AML-193 (cell line): ENCODE measurements around the gene AKNA.

Experiments used
- DNase-seq, 2 experiments: peaks; one replicate each; lab custom pipeline; 2025; lab: John Stamatoyannopoulos, UW

Gene AKNA

GRCh38 chr9:114387680-114388356 lies at the start of gene AKNA:
Gene AKNA, minus strand, starts transcription at chr9:114387982. Its CDS starts 6,649 bp downstream, at chr9:114381333.
- peak; percentile 58 to 59 for DNase-seq

DNA sequence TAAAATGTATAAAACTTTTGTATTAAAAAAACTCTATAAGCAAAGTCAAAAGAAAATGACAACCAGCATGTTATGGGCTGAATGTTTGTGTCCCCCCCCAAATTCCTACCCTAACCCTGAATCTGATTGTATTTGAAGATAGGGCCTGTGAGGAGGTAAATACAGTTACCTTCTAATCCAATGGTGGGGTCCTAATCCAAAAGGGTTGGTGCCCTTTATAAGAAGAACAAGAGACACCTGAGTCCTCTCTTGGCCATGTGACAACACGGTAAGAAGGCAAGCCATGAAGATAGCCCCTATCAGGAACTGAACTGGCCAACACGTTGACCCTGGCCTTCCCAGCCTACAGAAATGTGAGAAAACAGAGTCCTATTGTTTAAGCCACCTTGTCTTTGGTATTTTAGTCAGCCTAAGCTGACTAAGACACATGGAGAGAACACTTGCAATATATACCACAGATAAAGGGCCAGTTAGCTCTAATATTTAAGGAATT lies 49.7 kb upstream of the AKNA start:
- no peak for DNase-seq

DNA sequence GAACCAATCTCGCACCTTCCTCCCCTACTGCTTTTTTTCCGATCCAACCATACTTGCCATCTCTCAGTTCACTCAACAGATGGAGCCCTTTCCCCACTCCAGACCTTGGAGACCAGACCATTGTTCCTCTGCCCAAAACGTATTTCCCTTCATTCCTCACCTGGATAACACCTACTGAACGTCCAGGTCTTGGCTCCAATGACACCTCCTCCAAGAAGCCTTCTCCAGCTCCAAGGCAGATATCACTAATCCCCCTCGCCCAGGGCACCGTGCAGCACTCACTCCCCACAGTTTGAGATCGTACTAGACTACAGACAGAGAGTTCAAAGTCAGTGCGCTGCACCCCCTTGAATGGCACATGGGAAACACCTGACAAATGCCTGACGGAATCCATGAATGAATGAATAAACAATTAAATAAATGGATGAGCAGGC lies 47.1 kb upstream of the AKNA start:
- DNase-seq, result peak; percentile 22 to 29

DNA sequence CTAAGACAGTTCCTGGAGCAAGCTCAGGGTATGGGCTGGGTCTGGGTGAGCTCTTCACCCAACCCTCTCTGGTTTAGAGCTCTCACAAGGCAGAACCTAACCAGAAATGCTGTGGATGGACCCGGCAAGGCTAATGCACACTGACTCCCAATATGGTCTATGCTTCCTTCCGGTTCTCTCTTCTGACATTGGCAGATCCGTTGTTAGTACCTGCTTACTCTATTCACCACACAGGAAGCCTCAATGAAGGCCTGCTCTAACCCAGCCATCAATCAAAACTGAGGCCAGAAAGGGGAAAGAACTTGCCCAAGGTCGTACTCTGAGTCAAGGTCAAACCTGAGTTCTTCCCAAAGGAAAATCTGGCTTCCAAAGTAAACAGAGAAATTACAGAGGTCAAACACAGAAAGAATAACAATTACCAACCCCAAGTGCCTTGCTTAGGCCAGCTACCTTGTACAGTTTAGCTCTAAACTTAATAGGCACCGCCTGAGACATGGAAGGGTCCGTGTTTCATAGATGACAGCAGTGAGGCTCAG lies 46.0 kb upstream of the AKNA start:
- DNase-seq, result no peak

GRCh38 chr9:114433086-114433485 lies 45.3 kb upstream of the AKNA start:
- no peak for DNase-seq

DNA sequence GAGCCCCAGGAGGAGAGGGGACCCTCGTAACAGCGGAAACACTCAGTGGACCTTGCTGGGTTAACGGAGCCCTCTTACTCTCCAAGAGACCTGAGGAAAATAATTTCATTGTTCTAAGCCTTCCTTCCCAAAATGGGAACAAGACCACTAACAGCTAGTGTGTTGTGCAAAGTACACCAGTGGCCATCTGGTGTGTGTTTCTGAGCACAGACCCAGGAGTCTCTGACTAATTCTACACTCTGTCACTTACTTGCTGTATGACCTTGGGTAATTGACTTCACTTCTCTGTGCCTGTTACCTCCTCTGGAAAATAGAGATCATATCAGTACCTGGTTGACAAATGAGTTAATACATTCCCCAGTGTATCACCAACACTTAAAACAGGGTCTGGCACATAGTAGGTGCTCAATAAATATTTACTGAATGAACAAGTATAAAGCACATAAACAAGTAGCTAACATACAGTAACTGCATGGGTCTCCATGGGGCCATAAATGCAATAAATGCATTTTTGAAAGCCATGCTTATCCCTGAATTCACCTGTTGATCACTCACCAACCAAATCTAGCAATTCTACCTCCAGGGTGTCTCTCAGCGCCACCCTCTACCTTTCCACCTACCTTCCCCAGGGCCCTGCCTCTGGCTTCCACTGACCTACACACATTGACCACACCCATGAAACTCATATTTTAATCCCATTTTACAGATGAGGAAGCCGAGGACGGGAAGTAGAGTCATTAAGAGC lies 44.7 kb upstream of the AKNA start:
- no peak for DNase-seq

DNA sequence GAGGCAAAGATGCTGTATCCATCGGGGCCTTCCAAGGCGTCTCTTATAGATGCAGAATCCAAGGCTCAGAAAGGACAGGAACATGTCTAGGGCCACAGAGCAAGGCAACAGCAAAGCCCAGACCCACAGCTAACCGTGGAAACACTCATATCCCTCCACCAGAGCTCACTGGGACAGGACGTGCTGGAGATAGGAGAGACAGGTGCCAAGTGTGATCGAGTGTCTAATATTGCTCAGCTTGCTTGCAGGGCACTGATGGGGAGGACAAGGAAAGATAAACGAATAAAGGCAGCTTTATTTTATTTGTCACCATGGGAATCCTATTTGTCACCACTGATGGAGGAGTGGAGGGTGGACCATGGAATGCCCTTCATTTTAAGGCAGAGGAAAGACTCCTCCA lies 44.0 kb upstream of the AKNA start:
- DNase-seq, result no peak

- no peak for DNase-seq
Measured at GRCh38 chr9:114431003-114431402, 43.2 kb upstream of the AKNA start.

GRCh38 chr9:114430457-114430856 lies 42.7 kb upstream of the AKNA start:
- no peak for DNase-seq

DNA sequence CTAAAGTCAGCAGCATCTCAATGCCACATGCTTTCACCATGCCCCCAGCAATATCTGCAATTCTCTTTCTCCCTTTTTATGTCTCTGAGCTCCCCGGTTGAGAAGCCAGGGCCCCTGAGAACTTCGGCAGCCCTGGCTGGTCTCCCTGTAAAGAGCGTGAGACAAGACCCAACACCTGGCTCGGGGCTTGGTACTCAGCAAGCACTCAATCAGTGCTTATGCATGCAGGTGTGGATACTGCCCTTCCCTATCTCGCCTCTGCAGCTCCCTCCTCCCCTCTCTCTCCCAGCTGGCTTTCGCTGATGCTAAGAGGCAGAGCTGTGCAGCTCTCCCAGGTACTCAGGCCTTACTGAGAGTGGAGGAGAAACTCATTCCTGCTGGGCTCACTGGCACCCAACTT lies 41.7 kb upstream of the AKNA start:
- no peak for DNase-seq

DNA sequence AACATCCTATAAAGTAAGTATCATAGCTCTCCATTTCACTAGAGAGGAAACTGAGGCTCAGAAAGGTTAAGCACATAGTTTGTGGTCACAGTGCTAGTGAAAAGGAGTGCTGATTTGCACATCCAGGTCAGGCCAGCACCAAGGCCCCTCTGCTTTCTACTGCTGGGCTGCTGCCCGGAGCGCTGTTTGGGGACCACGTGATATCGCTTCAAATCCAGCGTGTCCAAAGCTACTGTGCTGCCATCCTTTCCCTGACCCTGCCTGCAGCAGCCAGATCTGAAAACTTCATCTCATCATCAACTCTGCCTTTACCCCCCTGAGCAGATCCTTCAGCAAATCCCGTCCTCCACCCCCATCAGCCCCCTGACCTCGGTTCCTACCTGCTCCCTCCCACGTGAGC lies 40.7 kb upstream of the AKNA start:
- no peak for DNase-seq

DNA sequence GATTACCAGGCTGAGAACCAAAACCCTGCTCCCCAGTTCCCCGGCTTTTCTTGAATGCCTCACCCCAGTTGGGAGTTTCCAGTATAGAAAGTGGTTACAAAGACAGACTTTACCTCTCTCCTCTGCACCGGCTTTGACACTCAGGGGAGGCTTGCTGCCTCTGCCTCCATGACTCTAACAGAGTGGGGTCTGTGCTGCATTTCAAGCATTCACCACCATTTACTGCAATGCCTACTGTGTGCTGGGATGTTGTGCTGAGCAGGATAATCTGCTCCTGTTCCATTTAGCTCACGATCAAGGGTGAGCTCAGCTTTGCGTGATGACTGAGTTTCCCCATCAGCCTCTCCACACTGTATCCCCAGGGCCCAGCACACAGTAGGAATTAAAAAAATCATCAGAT lies 39.9 kb upstream of the AKNA start:
- DNase-seq, result no peak

GRCh38 chr9:114426046-114426948 lies 38.5 kb upstream of the AKNA start:
- no peak for DNase-seq

DNA sequence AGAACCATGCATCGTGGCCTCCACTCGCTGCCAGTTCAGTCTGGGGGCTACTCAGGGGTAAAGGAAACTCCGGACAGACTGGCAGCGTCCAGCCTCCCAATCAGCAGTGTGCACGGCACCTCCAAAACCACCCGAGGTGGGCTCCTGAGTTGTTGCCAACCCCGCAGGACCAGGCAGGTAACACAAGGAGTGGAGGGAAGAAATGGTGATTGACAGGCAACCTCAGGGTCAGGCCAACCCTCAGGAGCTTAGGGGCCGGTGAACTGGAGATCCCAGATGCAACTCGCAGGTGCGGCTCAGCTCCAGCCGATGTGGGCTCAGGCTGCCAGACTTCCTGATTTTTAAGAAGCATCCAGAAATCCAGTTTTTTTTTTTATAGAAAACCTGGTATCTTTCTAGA lies 37.3 kb upstream of the AKNA start:
- DNase-seq, result no peak

DNA sequence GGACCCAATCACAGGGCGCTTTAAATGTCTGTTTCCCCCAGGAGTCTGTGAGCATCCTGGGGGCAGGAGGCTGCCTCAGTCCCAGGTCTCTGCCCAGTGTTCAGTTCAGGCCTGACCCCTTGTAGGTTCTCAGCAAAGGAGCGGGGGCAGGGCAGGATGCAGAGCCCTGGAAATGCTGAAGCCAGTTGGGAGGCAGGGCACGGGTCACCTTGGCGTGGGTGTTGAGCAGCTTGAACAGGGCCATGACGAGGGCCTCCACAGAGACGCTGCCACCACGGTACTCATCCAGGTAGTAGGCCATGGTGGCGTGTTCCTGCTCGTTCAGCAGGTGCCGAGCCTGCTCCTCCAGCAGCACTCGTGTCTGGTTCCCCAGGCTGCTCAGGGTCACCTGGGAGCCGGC lies 36.3 kb upstream of the AKNA start:
- DNase-seq, result no peak

GRCh38 chr9:114423181-114423580 lies 35.4 kb upstream of the AKNA start:
- DNase-seq, result no peak

GRCh38 chr9:114421147-114421546 lies 33.4 kb upstream of the AKNA start:
- no peak for DNase-seq

DNA sequence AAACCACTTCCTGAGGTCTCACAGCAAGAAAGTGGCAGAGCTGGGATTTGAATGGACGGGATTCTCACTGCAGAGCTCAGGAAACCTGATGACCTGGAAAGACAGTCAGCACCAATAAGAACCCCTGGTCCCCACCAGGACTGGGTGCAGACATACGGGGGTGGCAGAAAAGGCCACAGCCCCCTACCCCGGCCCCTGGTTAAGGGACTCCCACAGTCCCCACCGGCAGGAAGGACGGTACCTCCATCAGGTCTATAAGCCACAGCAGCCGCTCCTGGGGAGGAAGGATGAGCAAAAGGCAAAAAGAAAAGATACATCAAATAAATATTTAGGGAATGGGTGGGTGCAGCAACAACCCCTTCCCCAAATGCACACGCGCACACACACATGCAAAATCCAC lies 32.0 kb upstream of the AKNA start:
- DNase-seq, result no peak

- no peak for DNase-seq
Measured at GRCh38 chr9:114418053-114418452, 30.3 kb upstream of the AKNA start.

DNA sequence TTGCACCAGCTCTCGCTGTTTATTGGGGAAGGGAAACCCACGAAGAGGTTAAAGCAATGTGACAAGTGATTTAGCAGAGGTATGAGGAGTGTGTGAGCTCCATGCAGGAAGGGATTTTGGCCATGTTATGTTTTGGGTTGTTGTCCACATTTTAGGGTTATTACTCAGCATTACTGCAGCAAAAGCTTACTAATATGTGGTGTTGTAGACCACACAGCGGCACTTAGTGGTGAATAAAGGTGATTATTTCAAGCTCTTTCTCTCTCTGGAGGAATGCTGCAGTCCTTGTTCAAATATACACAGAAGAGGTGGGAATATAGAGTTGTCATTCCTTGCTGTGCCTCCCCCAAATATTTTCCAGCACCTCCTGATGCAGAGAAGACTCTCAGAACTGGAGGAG lies 29.7 kb upstream of the AKNA start:
- no peak for DNase-seq

- no peak for DNase-seq
Measured at GRCh38 chr9:114416906-114417305, 29.1 kb upstream of the AKNA start.

DNA sequence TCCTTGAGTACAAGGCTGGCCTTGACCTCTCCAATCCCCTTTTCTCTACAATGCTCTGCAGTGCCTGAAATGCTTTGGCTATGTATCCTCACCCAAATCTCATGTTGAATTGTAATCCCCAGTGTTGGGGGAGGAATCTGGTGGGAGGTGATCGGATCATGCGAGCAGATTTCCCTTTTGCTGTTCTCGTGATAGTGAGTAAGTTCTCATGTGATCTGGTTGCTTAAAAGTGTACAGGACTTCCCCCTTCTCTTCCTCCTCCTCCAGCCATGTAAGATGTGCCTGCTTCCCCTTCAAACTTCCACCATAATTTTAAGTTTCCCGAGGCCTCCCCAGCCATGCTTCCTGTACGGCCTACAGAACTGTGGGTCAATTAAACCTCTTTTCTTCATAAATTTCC lies 28.5 kb upstream of the AKNA start:
- DNase-seq, result no peak
